HG03139 (cell line): Measurements from ENCODE around the gene GALNT15.

ENCODE experiments used
- ATAC-seq: cut with Tn5 transposase; IDR thresholded peaks from one replicate; pipeline ENCODE4 v1.9.1; 2021; ENCODE audit not compliant: unreplicated experiment

The GALNT15 gene

GRCh38 chr3:16222547-16222946, 48.1 kb downstream of the GALNT15 start:
- no peak for ATAC-seq

- no peak for ATAC-seq
These were observed 49.8 kb downstream of the GALNT15 start for GRCh38 chr3:16224325-16224724.

- no peak for ATAC-seq
These were observed 53.1 kb downstream of the GALNT15 start for GRCh38 chr3:16227566-16227965.

- no peak for ATAC-seq
These were observed 55.2 kb downstream of the GALNT15 start for GRCh38 chr3:16229681-16230080.

- no peak for ATAC-seq
These were observed 57.5 kb downstream of the GALNT15 start for GRCh38 chr3:16231983-16232382.

- no peak for ATAC-seq
These were observed 59.3 kb downstream of the GALNT15 start for GRCh38 chr3:16233806-16234205.

GRCh38 chr3:16234281-16234680, 59.8 kb downstream of the GALNT15 start:
- no peak for ATAC-seq

- no peak for ATAC-seq
These were observed 61.7 kb downstream of the GALNT15 start for GRCh38 chr3:16236030-16236639.

- ATAC-seq, result no peak
These were observed 62.4 kb downstream of the GALNT15 start for GRCh38 chr3:16236856-16237393.

GRCh38 chr3:16239086-16239770, 64.7 kb downstream of the GALNT15 start:
- ATAC-seq, result no peak

GRCh38 chr3:16239780-16240179, 65.3 kb downstream of the GALNT15 start:
- no peak for ATAC-seq

GRCh38 chr3:16240229-16241023, 65.9 kb downstream of the GALNT15 start:
- ATAC-seq, result no peak

GRCh38 chr3:16241225-16241624, 66.7 kb downstream of the GALNT15 start:
- ATAC-seq, result no peak

GRCh38 chr3:16242177-16242576, 67.7 kb downstream of the GALNT15 start:
- no peak for ATAC-seq

- ATAC-seq, result no peak
These were observed 69.4 kb downstream of the GALNT15 start for GRCh38 chr3:16243706-16244490.

GRCh38 chr3:16245609-16246008, 71.1 kb downstream of the GALNT15 start:
- ATAC-seq, result no peak

- ATAC-seq, result peak; percentile 84
These were observed 73.0 kb downstream of the GALNT15 start for GRCh38 chr3:16247282-16248061.

- ATAC-seq, result no peak
These were observed 74.1 kb downstream of the GALNT15 start for GRCh38 chr3:16248556-16248955.

- no peak for ATAC-seq
These were observed 74.9 kb downstream of the GALNT15 start for GRCh38 chr3:16249336-16249735.

GRCh38 chr3:16249886-16250285, 75.4 kb downstream of the GALNT15 start:
- no peak for ATAC-seq
